Heart left ventricle (tissue), 13 donors: ENCODE results near the gene ELFN1.

ENCODE experiments used
- CTCF ChIP-seq, 12 donors: fragments of 200-600 bp; sonication (generic) in 4 of 12; IDR thresholded peaks; one replicate each; pipeline versions ENCODE4 v1.5.0 to v1.8.0; 2018 to 2022; ENCODE audit warnings: antibody characterized with exemption in 12 of 12, mild to moderate bottlenecking in 5 of 12
- POLR2A ChIP-seq, 2 donors: fragments of 450-650 bp; IDR thresholded peaks; one replicate each; pipeline ENCODE4 v1.6.1; 2017; ENCODE audit warnings: antibody characterized with exemption in 2 of 2, mild to moderate bottlenecking in 2 of 2, moderate library complexity in 2 of 2
- donor health status: ischemic (EF 13 %, LVEDD 7.1; RV severe dilation, severe dysfunction).
- donor health status: DM: no; HTN: yes; CAD: no.
- donor health status: DM: no; HTN: no; CAD: no.
- donor health status: ischemic (EF 25% LVEDD 6.9; RV normal size, moderate dysfunction).
- donor health status: ischemic (EF 25% LVEDD 5.7; RV mildly dilated, moderate dysfunction).
- donor health status: ischemic (EF 35%, LVEDD 5.7; RV mildly dilated, moderate dysfunction).
- donor health status: nonischemic (EF 11% LVEDD 7.7; RV severe dilation, severe dysfunction).
- donor health status: DM: yes; HTN: yes; CAD: no.
- donor health status: PGD.
- donor health status: ischemic (EF 29% LVEDD 5.4; RV normal size, mild dysfunction).
- donor health status: nonischemic (EF 23%, LVEDD 6.1; RV moderate dilation, normal function).

GRCh38 chr7:1729183-1729582, 59.1 kb downstream of the ELFN1 start:
- no peak for TF ChIP-seq CTCF (IDR thresholded peaks at IDR 0.05)
- TF ChIP-seq POLR2A (IDR thresholded peaks at IDR 0.05): no peak
